Iris pigment epithelial cell (primary cell): Measurements from ENCODE around the gene IL6R.

ENCODE experiments used
- DNase-seq: peaks from one replicate; pipeline ENCODE4 v3.0.0-alpha.2; 2011; ENCODE audit warnings: low read depth

The IL6R gene

GRCh38 chr1:154427173-154428139, 22.3 kb downstream of the IL6R start:
- peak; percentile 65 for DNase-seq

- no peak for DNase-seq
These were observed 24.0 kb downstream of the IL6R start for GRCh38 chr1:154429118-154429517.

- DNase-seq = no peak
These were observed 24.9 kb downstream of the IL6R start for GRCh38 chr1:154429841-154430611.

- no peak for DNase-seq
These were observed 25.8 kb downstream of the IL6R start for GRCh38 chr1:154430903-154431302.

- peak; percentile 98 for DNase-seq
These were observed 26.6 kb downstream of the IL6R start for GRCh38 chr1:154431586-154432373.

GRCh38 chr1:154433161-154433764, 28.1 kb downstream of the IL6R start:
- DNase-seq = no peak

- no peak for DNase-seq
These were observed 29.4 kb downstream of the IL6R start for GRCh38 chr1:154434346-154435085.

GRCh38 chr1:154435599-154436200, 30.6 kb downstream of the IL6R start:
- no peak for DNase-seq

GRCh38 chr1:154436433-154436832, 31.3 kb downstream of the IL6R start:
- no peak for DNase-seq

GRCh38 chr1:154440036-154440804, 35.1 kb downstream of the IL6R start:
- DNase-seq = no peak

GRCh38 chr1:154441241-154441888, 36.2 kb downstream of the IL6R start:
- no peak for DNase-seq

- no peak for DNase-seq
These were observed 37.0 kb downstream of the IL6R start for GRCh38 chr1:154442006-154442740.

- DNase-seq = no peak
These were observed 38.3 kb downstream of the IL6R start for GRCh38 chr1:154443274-154444013.

GRCh38 chr1:154445040-154445472, 39.9 kb downstream of the IL6R start:
- peak; percentile 67 for DNase-seq

- DNase-seq = peak; percentile 79
These were observed 41.1 kb downstream of the IL6R start for GRCh38 chr1:154446292-154446691.

GRCh38 chr1:154446789-154447188, 41.6 kb downstream of the IL6R start:
- DNase-seq = no peak

- no peak for DNase-seq
These were observed 43.2 kb downstream of the IL6R start for GRCh38 chr1:154448331-154448811.

GRCh38 chr1:154453161-154453560, 48.0 kb downstream of the IL6R start:
- DNase-seq = no peak
